ENCODE data around the gene TNFSF15. TPM values are rescaled to one million over a fixed set of nuclear protein-coding genes. Genes with fewer than 3 reads are reported as not detected.

Gene TNFSF15
- total RNA-seq, 6 donors from 2014 or later, result 1.4 to 11.0 (median 5.6) TPM

GRCh38 chr9:114784721-114785279, 21.0 kb downstream of the TNFSF15 start:
- Histone ChIP-seq H3K27me3 (no peaks in the 10 kb centered on the region), H3K4me3 (no peak overlapping the region), H3K9me3 (no peaks in the 10 kb centered on the region), H3K27ac (no peak overlapping the region), H3K36me3 (no peaks in the 10 kb centered on the region), H3K4me1 (no peaks in the 10 kb centered on the region)
- no peak for ATAC-seq (ENCODE audit: low FRiP score in 2 of 2)
- WGBS, 2 donors, result 54 to 62% methylated on average over 6 of the region's 6 CpGs
- TF ChIP-seq POLR2A (IDR thresholded peaks at IDR 0.05), result no peak
- TF ChIP-seq EP300 (IDR thresholded peaks at IDR 0.05), result no peak
- TF ChIP-seq CTCF (IDR thresholded peaks at IDR 0.05), result no peak
- TF ChIP-seq POLR2AphosphoS5 (IDR thresholded peaks at IDR 0.05), result no peak
- DNase-seq, result peak in 1 of 2 donors; percentile 27

- no peak overlapping the region for H3K27ac ChIP-seq
- H3K36me3 ChIP-seq, result no peaks in the 10 kb centered on the region
- H3K9me3 ChIP-seq, result no peaks in the 10 kb centered on the region
- H3K4me1 ChIP-seq, result no peaks in the 10 kb centered on the region
- TF ChIP-seq EP300 (IDR thresholded peaks at IDR 0.05), result no peak
- TF ChIP-seq POLR2A (IDR thresholded peaks at IDR 0.05), result no peak
- TF ChIP-seq POLR2AphosphoS5 (IDR thresholded peaks at IDR 0.05), result no peak
- no peak for TF ChIP-seq CTCF (IDR thresholded peaks at IDR 0.05)
- ATAC-seq (ENCODE audit: low FRiP score in 2 of 2) (no peak), DNase-seq (no peak)
- H3K4me3 ChIP-seq, result no peak overlapping the region
- no peaks in the 10 kb centered on the region for H3K27me3 ChIP-seq
Observed at GRCh38 chr9:114782586-114782985, 23.3 kb downstream of the TNFSF15 start.

DNA sequence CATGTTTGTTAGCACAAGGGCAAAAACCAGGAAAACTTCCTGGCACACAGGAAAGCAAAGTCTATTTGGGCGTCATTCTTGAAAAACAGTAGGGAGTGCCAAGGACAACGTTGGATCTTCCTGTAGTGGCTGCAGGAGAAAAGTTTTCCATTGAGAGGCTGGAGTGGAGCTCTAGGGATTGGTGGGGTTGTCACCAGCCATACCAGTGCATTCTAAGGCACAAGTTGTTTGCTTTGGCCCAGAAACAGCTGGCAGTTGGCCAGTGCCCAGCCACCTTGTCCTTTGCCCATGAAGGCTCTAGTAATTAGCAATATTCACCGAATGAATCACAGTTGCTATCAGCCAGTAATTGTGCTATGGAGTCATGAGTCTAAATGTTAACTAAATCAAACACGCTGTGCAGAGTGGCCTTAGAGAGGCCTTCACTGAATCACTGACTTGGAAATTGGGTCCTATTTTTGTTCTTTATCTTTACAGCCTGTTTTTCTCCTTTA, 26.4 kb downstream of the TNFSF15 start:
- H3K27ac ChIP-seq, result no peak overlapping the region
- no peaks in the 10 kb centered on the region for H3K27me3 ChIP-seq
- WGBS, 2 donors, result 45% methylated on average over 4 of the region's 4 CpGs

DNA sequence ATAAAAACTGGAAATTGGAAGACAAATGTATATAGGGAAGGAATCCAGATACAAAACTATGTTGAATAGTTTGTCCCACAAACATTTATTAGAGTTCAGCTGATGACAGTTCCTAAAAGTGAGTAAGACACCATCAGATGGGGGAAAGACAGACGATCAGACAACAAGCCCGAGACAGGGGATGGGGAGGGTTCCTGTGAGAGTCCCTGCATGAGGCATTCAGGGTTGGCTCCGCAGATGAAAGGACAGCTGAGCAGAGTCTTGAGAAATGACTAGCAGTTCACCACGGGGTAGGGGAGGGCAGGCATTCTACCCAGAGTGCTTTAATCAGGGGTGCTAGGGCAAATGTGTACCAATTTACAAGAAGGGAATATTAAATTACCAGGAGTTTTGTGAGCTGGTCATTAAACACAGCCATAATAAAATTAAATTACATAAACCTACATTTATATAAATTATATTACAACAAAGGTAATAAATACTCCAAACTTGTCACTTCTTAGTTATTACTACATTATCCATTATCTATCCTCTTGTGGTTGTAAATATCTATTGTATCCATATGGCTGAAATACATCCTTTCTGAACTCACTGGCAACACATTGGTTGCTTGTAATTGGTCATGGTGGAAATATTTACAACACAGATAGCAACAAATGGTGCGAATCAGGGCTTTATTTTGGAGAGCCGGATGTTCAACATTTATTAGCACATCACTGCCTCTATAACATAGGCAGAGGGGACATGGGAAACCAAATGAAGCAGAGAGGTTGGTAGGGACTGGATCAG, 27.8 kb downstream of the TNFSF15 start:
- DNase-seq (no peak), ATAC-seq (ENCODE audit: low FRiP score in 2 of 2) (no peak)
- no peaks in the 10 kb centered on the region for H3K9me3 ChIP-seq
- H3K36me3 ChIP-seq, result no peaks in the 10 kb centered on the region
- no peaks in the 10 kb centered on the region for H3K27me3 ChIP-seq
- 53 to 62% methylated on average over 6 of the region's 6 CpGs for WGBS, 2 donors
- H3K27ac ChIP-seq, result no peak overlapping the region
- TF ChIP-seq CTCF (IDR thresholded peaks at IDR 0.05), result no peak
- TF ChIP-seq EP300 (IDR thresholded peaks at IDR 0.05), result no peak
- no peak for TF ChIP-seq POLR2AphosphoS5 (IDR thresholded peaks at IDR 0.05)
- no peak for TF ChIP-seq POLR2A (IDR thresholded peaks at IDR 0.05)
- H3K4me1 ChIP-seq, result no peaks in the 10 kb centered on the region
- no peak overlapping the region for H3K4me3 ChIP-seq

More for the DNA sequence above, 26.4 kb downstream of the TNFSF15 start:
- ATAC-seq (ENCODE audit: low FRiP score in 2 of 2) (peak; percentile 34 to 81), DNase-seq (peak in 1 of 2 donors; percentile 87)
- no peak overlapping the region for H3K4me3 ChIP-seq
- H3K9me3 ChIP-seq, result no peaks in the 10 kb centered on the region
- no peaks in the 10 kb centered on the region for H3K4me1 ChIP-seq
- no peak for TF ChIP-seq CTCF (IDR thresholded peaks at IDR 0.05)
- TF ChIP-seq EP300 (IDR thresholded peaks at IDR 0.05), result peak in 1 of 4 donors; percentile 56
- TF ChIP-seq POLR2AphosphoS5 (IDR thresholded peaks at IDR 0.05), result peak in 1 of 2 donors; percentile 34
- TF ChIP-seq POLR2A (IDR thresholded peaks at IDR 0.05), result no peak
- H3K36me3 ChIP-seq, result no peaks in the 10 kb centered on the region
